K562 (cell line): ENCODE results near the gene HLCS. TPM values are rescaled to one million over a fixed set of nuclear protein-coding genes. Genes with fewer than 3 reads are reported as not detected.

Experiments used
- ATAC-seq: fragments of 200-7000 bp; cut with Tn5 transposase; 3 replicates; pipeline ENCODE4 v1.9.1; 2020; ENCODE audit warnings: moderate library complexity
- BruUV-seq: library from RNA; stranded (reverse); fragments of 400-500 nt; replicated peaks from 2 replicates; lab custom pipeline; 2021; lab: Mats Ljungman, UMichigan
- CTCF ChIA-PET: fragments of 300-600 bp; formaldehyde crosslinking; extraction: SDS; loops from one replicate; lab custom pipeline; 2021; ENCODE audit warnings: low intra/inter-chr PET ratio; lab: Yijun Ruan, JAX
- POLR2A ChIA-PET: fragments of 300-600, 350-650 bp; sonication (Branson Sonifier 250); formaldehyde crosslinking; extraction: SDS; loops from one replicate; lab custom pipeline; 2021; ENCODE audit warnings: antibody characterized with exemption, inconsistent platforms; lab: Yijun Ruan, JAX
- DNase-seq, 4 experiments: peaks; one replicate each; pipeline versions ENCODE4 v3.0.0 to v3.0.0-alpha.2; 2011 to 2018; ENCODE audit warnings: low spot score in 3 of 4, mixed read lengths in 3 of 4; ENCODE audit errors: extremely low read depth in 1 of 4
- FAIRE-seq: peaks from 2 replicates; lab custom pipeline; 2011; peaks lifted over from hg19 to GRCh38; lab: Jason Lieb, UNC
- H2AFZ ChIP-seq: 2 replicates; pipeline ENCODE4 v1.6.0; 2011; ENCODE audit warnings: low read depth, low read length, control low read depth, inconsistent platforms
- H3K27ac ChIP-seq: fragments of 200-600 bp; 3 replicates; pipeline ENCODE4 v1.8.0; 2011; ENCODE audit warnings: low read depth, mild to moderate bottlenecking, control low read depth, inconsistent platforms, low read length, moderate library complexity, mixed read lengths; ENCODE audit errors: extremely low read depth
- H3K27me3 ChIP-seq, 2 experiments: fragments of 300-600 bp in 1 of 2; 2 replicates in 1 of 2; 3 replicates in 1 of 2; pipeline versions ENCODE4 v1.6.0 to v1.8.0; 2011; ENCODE audit warnings: inconsistent platforms in 2 of 2, low read length in 2 of 2, mild to moderate bottlenecking in 1 of 2, mixed read lengths in 1 of 2, moderate library complexity in 1 of 2; ENCODE audit not compliant: control insufficient read depth in 2 of 2, insufficient read depth in 2 of 2
- H3K36me3 ChIP-seq: fragments of 300-600 bp; 3 replicates; pipeline ENCODE4 v1.8.0; 2011; ENCODE audit warnings: mild to moderate bottlenecking, low read length, inconsistent platforms; ENCODE audit not compliant: control insufficient read depth, insufficient read depth
- H3K4me1 ChIP-seq, 2 experiments: fragments of 200-600 bp in 1 of 2; replicated peaks in 1 of 2; 2 replicates in 1 of 2; 3 replicates in 1 of 2; pipeline versions ENCODE4 v1.5.1 to v1.8.0; 2011; ENCODE audit warnings: inconsistent platforms in 2 of 2, low read length in 2 of 2, mild to moderate bottlenecking in 1 of 2, mixed read lengths in 1 of 2, moderate library complexity in 1 of 2; ENCODE audit not compliant: control insufficient read depth in 2 of 2, insufficient read depth in 2 of 2
- H3K4me2 ChIP-seq: 2 replicates; pipeline ENCODE4 v1.6.1; 2011; ENCODE audit warnings: low read length, control low read depth, inconsistent platforms, mixed read lengths; ENCODE audit not compliant: insufficient read depth
- H3K4me3 ChIP-seq: fragments of 200-600 bp; sonication (generic), shearing (Covaris generic); 2 replicates; pipeline ENCODE4 v1.5.1; 2016; ENCODE audit warnings: control low read depth, inconsistent platforms
- H3K79me2 ChIP-seq: fragments of 200-600 bp; 3 replicates; pipeline ENCODE4 v1.8.0; 2011; ENCODE audit warnings: low read length, inconsistent platforms; ENCODE audit not compliant: control insufficient read depth, insufficient read depth
- H3K9ac ChIP-seq, 2 experiments: 2 replicates each; pipeline versions ENCODE4 v1.6.0 to v1.6.1; 2011; ENCODE audit warnings: low read depth in 2 of 2, low read length in 2 of 2, control low read depth in 1 of 2, inconsistent platforms in 1 of 2, mild to moderate bottlenecking in 1 of 2, mixed read lengths in 1 of 2; ENCODE audit not compliant: insufficient read depth in 1 of 2
- H3K9me1 ChIP-seq: one replicate; pipeline ENCODE4 v1.6.0; 2011; ENCODE audit warnings: inconsistent platforms, mild to moderate bottlenecking, low read length, moderate library complexity; ENCODE audit not compliant: control insufficient read depth, insufficient read depth
- H3K9me3 ChIP-seq: replicated peaks from 2 replicates; pipeline ENCODE4 v1.5.1; 2011; ENCODE audit warnings: low read depth, low read length, inconsistent platforms; ENCODE audit not compliant: control insufficient read depth, insufficient read depth
- H4K20me1 ChIP-seq: replicated peaks from 2 replicates; pipeline ENCODE4 v1.6.1; 2011; ENCODE audit warnings: low read length, inconsistent platforms, mixed read lengths; ENCODE audit not compliant: control insufficient read depth, insufficient read depth
- BDP1 ChIP-seq: IDR thresholded peaks from 3 replicates; pipeline ENCODE4 v1.6.1; 2011; ENCODE audit not compliant: insufficient read length, insufficient read depth
- CBFB ChIP-seq: sonication (generic); formaldehyde crosslinking; IDR thresholded peaks from 2 replicates; pipeline ENCODE4 v1.4.0; 2020; ENCODE audit warnings: mild to moderate bottlenecking, missing genetic modification reagents
- HMG20B ChIP-seq: fragments of 250-450 bp; sonication (Bioruptor Pico); IDR thresholded peaks from 2 replicates; pipeline ENCODE4 v1.5.0; 2021; ENCODE audit warnings: mild to moderate bottlenecking
- ZNF197 ChIP-seq: fragments of 200-800 bp; sonication (Bioruptor generic); IDR thresholded peaks from 2 replicates; pipeline ENCODE4 v1.6.1; 2016; ENCODE audit warnings: low read depth, missing genetic modification characterization, missing compliant biosample characterization
- ZNF780A ChIP-seq: fragments of 250-450 bp; sonication (Bioruptor Pico); IDR thresholded peaks from 2 replicates; pipeline ENCODE4 v1.5.0; 2021; ENCODE audit warnings: mild to moderate bottlenecking
- ZNF79 ChIP-seq: fragments of 250-450 bp; sonication (Bioruptor Pico); IDR thresholded peaks from 2 replicates; pipeline ENCODE4 v1.4.0; 2020; ENCODE audit warnings: low read depth, mild to moderate bottlenecking, moderate library complexity
- WGBS: fragments of 100-300 bp; shearing (Covaris generic); methylation state at CpG from one replicate; pipeline ENCODE4 v1.1.6; 2016; ENCODE audit warnings: low coverage, mixed read lengths; ENCODE audit not compliant: insufficient coverage; ENCODE audit errors: missing lambda C conversion rate; 5-methylcytosine and 5-hydroxymethylcytosine counted together
- in situ Hi-C: fragments of 300-500 bp; cut with MboI; formaldehyde crosslinking; loops from 4 replicates; pipeline ENCODE4 v1.15.0; 2018; ENCODE audit warnings: inconsistent platforms, mixed read lengths
- intact Hi-C: fragments of 100-400 bp; cut with micrococcal nuclease; formaldehyde crosslinking; loops from 2 replicates; pipeline ENCODE4 v1.14.2; 2022
- polyA plus RNA-seq, 8 experiments: library from polyadenylated mRNA; depleted of rRNA in 4 of 8; stranded (reverse) in 5 of 8; unstranded in 3 of 8; fragments of >200 nt; fragmentation: Nextera tagmentation in 2 of 8; fragmentation: Illumina TruSeq in 1 of 8; extraction: Ambion mirVana in 2 of 8; extraction: Trizol in 1 of 8; gene quantifications; 2 replicates each; pipeline versions ENCODE4 v1.2.1 to v1.2.3, GENCODE V29; 2011 to 2014; ENCODE audit warnings: inconsistent platforms in 1 of 8, missing spikeins in 1 of 8
- total RNA-seq, 7 experiments: library from RNA; depleted of rRNA in 6 of 7; stranded (reverse); fragments of >200 nt in 6 of 7; fragmentation: Illumina TruSeq in 2 of 7; extraction: Trizol in 2 of 7; gene quantifications; 2 replicates each; pipeline versions ENCODE4 v1.2.1 to v1.2.3, GENCODE V29; 2011 to 2021; ENCODE audit warnings: low replicate concordance in 1 of 7
- TF ChIP-seq, protein P1 (sequence below): fragments of 250-450 bp; sonication (Bioruptor Pico); IDR thresholded peaks from 2 replicates; pipeline ENCODE4 v1.4.0; 2020; ENCODE audit warnings: borderline replicate concordance

The HLCS gene
- total and polyA plus RNA-seq, 9 of the 15 experiments (the other 6 are each of a cell fraction or from before 2014, with no cell fraction given), result 3.0 to 21.5 (median 17.1) TPM

DNA sequence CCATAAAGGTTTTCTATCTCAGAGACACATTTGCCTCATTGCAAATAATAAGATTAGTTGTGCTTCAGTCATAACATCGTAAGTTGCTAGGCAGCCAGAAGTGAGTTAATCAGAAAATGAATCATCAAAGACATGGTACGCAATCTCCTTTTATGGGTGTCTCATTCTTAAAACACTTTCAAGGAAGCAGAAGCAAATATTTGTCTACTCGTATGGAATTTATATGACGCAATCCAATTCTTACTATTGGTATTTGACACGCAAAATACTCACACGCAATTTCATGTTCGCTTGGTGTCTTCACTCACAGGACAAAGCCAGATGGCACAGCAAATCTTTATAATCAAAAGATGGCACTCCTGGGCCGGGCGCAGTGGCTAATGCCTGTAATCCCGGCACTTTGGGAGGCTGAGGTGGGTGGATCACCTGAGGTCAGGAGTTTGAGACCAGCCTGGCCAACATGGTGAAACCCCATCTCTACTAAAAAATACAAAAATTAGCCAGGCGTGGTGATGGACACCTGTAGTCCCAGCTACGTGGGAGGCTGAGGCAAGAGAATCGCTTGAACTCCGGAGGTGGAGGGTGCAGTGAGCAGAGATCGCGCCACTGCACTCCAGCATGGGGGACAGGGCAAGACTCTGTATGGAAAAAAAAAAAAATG lies 56.4 kb downstream of the HLCS start (continued):
- TF ChIP-seq ZNF79 (CRISPR knock-in tag) (no peak), HMG20B (CRISPR knock-in tag) (no peak), CBFB (no peak), ZNF780A (CRISPR knock-in tag) (no peak), ZNF197 (CRISPR knock-in tag) (no peak)
- TF ChIP-seq, protein P1, sequence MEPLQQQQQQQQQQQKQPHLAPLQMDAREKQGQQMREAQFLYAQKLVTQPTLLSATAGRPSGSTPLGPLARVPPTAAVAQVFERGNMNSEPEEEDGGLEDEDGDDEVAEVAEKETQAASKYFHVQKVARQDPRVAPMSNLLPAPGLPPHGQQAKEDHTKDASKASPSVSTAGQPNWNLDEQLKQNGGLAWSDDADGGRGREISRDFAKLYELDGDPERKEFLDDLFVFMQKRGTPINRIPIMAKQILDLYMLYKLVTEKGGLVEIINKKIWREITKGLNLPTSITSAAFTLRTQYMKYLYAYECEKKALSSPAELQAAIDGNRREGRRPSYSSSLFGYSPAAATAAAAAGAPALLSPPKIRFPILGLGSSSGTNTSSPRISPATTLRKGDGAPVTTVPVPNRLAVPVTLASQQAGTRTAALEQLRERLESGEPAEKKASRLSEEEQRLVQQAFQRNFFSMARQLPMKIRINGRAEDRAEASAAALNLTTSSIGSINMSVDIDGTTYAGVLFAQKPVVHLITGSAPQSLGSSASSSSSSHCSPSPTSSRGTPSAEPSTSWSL (CRISPR knock-in tag), result no peak

DNA sequence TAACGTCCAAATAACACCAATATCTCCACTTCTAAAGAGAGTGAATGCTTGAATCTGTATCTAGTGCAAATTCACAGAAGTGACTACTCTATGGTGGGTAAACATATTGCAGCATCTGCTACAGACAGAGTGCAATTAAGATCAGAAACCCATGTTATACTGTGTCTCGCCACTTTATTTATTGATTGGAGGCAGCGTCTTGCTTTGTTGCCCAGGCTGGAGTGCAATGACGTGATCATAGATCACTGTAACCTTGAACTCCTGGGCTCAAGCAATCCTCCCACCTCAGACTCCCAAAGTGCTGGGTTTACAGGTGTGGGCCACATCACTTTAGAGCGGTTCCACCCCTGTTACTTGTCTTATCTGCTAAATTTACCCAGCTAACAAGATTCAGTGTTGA lies 57.0 kb downstream of the HLCS start:
- no peak for FAIRE-seq
- no peak for DNase-seq
- intact Hi-C loops (no loop called here), in situ Hi-C loops (no loop called here)
- whole genome bisulfite sequencing, result 39% methylated on average over 5 of the region's 5 CpGs
- no peak for ATAC-seq
- Histone ChIP-seq H3K27ac (no peak overlapping the region), H3K4me3 (no peak overlapping the region), H3K9me3 (no peaks in the 10 kb centered on the region), H3K9me1 (no peaks in the 10 kb centered on the region), H3K79me2 (no peaks in the 10 kb centered on the region), H2AFZ (no peak overlapping the region), H4K20me1 (no peaks in the 10 kb centered on the region), H3K9ac (no peak overlapping the region), H3K36me3 (no peaks in the 10 kb centered on the region), H3K27me3 (no peaks in the 10 kb centered on the region), H3K4me1 (peaks cover 0 to 6% of the 10 kb centered on the region in 2 experiments; a peak in 2 of 5 replicates), H3K4me2 (no peak overlapping the region)
- POLR2A ChIA-PET, result no interaction called here
- TF ChIP-seq BDP1, result no peak
- CTCF ChIA-PET, result no interaction called here
- no TSS peak for BruUV-seq
